Osteoblast (primary cell): ENCODE results near the gene GHRH. TPM values are rescaled to one million over a fixed set of nuclear protein-coding genes. Genes with fewer than 3 reads are reported as not detected.

ENCODE experiments used
- DNase-seq: peaks from one replicate; pipeline ENCODE4 v3.0.0; 2011; ENCODE audit warnings: low spot score, mixed read lengths; ENCODE audit not compliant: insufficient read length; ENCODE audit errors: missing footprints
- H2AFZ ChIP-seq: 2 replicates; pipeline ENCODE4 v1.6.0; 2011; ENCODE audit warnings: mild to moderate bottlenecking, low read length
- H3K27ac ChIP-seq: 2 replicates; pipeline ENCODE4 v1.5.1; 2011; ENCODE audit warnings: mild to moderate bottlenecking, low read depth, low read length, moderate library complexity
- H3K27me3 ChIP-seq: 2 replicates; pipeline ENCODE4 v1.6.0; 2012; ENCODE audit warnings: mild to moderate bottlenecking, control low read depth, inconsistent platforms, low read length, moderate library complexity; ENCODE audit not compliant: insufficient read depth
- H3K36me3 ChIP-seq: 2 replicates; pipeline ENCODE4 v1.5.1; 2011; ENCODE audit warnings: mild to moderate bottlenecking, low read length, control low read depth, moderate library complexity; ENCODE audit not compliant: insufficient read depth
- H3K4me1 ChIP-seq: 2 replicates; pipeline ENCODE4 v1.5.1; 2011; ENCODE audit warnings: mild to moderate bottlenecking, low read length, control low read depth, moderate library complexity; ENCODE audit not compliant: insufficient read depth
- H3K4me2 ChIP-seq: 2 replicates; pipeline ENCODE4 v1.6.0; 2011; ENCODE audit warnings: mild to moderate bottlenecking, low read length; ENCODE audit not compliant: insufficient read depth
- H3K4me3 ChIP-seq: fragments of 200-600 bp; sonication (generic); 3 replicates; pipeline ENCODE4 v1.5.1; 2012; ENCODE audit warnings: mild to moderate bottlenecking, low read length, inconsistent platforms; ENCODE audit not compliant: insufficient read depth
- H3K79me2 ChIP-seq: 2 replicates; pipeline ENCODE4 v1.6.0; 2012; ENCODE audit warnings: mild to moderate bottlenecking, low read length, control low read depth, inconsistent platforms; ENCODE audit not compliant: insufficient read depth
- H3K9me3 ChIP-seq: 2 replicates; pipeline ENCODE4 v1.5.1; 2011; ENCODE audit warnings: low read depth, low read length, control low read depth
- H4K20me1 ChIP-seq: 2 replicates; pipeline ENCODE4 v1.6.0; 2012; ENCODE audit warnings: mild to moderate bottlenecking, low read length, control low read depth; ENCODE audit not compliant: insufficient read depth
- total RNA-seq: library from RNA; depleted of rRNA; stranded (reverse); fragments of >200 nt; gene quantifications from 2 replicates; pipeline ENCODE4 v1.2.3, GENCODE V29; 2012
- TF ChIP-seq, protein P1 (sequence below): IDR thresholded peaks from 2 replicates; pipeline ENCODE4 v1.5.1; 2011; ENCODE audit warnings: mild to moderate bottlenecking, low read depth, low read length, moderate library complexity; ENCODE audit errors: extremely low read depth

The GHRH gene
- total RNA-seq, 1 donor, result not detected

DNA sequence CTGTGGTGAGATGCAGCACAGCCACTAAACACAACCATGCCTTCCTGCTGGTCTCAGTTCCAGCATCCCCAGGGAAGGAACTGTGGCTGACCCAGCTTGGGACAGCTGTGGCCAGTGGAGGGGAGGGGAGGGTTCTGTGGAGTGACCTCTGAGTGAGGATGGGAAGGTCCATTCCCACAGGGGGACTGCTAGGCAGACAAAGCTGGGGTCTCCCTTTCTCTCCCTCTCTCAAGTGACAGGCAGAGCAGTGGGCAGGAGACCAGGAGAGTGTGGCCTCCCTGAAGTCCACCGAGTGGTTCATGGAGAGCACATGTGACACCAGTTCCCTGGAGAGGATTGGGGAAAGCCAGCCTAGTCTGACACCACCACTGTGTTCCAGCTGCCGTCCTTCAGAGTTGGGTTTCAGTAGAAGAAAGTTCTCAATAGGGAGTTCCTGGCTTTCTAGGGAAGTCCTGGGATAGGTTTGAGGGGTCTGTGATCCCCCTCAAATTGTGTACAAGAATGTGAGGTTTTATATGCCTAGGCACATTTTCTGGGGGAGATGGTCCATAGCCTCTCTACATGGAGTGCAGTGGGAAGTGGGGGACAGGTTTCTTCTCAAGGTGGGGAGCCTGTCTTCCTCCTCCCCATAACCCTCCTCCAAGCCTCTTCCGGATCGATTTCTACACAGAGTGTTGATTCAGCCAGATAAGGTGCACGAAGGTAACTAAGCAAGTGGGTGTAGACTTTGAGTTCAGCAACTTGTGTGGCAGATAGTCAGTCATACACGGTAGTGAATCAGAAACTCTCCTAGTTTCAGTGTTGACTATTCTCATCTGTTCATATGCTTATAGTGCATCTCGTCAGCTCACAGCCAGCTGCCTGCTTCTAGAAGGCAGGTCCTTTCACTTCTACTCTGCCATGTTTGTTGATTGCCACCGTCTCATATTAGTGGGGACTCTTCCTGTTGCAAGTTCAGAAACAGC, 46.8 kb upstream of the GHRH start:
- Histone ChIP-seq H3K4me2 (no peak overlapping the region), H3K79me2 (peaks cover 72% of the 10 kb centered on the region), H4K20me1 (no peaks in the 10 kb centered on the region), H3K27ac (no peak overlapping the region), H2AFZ (no peak overlapping the region), H3K9me3 (no peaks in the 10 kb centered on the region), H3K36me3 (peaks cover 15% of the 10 kb centered on the region), H3K4me1 (peaks cover 10% of the 10 kb centered on the region), H3K4me3 (no peak overlapping the region), H3K27me3 (no peaks in the 10 kb centered on the region)
- TF ChIP-seq, protein P1, sequence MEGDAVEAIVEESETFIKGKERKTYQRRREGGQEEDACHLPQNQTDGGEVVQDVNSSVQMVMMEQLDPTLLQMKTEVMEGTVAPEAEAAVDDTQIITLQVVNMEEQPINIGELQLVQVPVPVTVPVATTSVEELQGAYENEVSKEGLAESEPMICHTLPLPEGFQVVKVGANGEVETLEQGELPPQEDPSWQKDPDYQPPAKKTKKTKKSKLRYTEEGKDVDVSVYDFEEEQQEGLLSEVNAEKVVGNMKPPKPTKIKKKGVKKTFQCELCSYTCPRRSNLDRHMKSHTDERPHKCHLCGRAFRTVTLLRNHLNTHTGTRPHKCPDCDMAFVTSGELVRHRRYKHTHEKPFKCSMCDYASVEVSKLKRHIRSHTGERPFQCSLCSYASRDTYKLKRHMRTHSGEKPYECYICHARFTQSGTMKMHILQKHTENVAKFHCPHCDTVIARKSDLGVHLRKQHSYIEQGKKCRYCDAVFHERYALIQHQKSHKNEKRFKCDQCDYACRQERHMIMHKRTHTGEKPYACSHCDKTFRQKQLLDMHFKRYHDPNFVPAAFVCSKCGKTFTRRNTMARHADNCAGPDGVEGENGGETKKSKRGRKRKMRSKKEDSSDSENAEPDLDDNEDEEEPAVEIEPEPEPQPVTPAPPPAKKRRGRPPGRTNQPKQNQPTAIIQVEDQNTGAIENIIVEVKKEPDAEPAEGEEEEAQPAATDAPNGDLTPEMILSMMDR, result no peak
- no peak for DNase-seq

DNA sequence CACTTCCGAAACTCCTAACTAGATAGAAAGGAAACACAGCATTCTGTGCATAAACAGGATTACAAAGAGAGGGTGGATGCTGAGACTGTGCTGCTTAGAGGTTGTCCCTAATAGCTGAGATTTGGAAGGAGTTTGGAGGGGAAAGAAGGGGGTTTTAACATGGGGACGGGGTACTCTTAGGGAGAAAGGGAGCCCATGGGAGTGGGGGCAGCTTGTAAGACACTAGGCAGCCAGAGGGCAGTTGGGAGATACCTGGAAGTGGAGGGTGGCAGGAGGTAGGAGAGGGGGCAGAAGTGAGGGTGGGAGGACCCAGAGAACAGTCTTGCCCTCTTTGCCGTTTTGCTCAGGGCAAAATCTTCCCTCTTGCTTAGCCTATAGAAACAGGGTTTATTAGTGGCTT, 44.2 kb upstream of the GHRH start:
- Histone ChIP-seq H3K36me3 (peaks cover 38% of the 10 kb centered on the region), H3K27ac (no peak overlapping the region), H3K79me2 (peaks cover 66% of the 10 kb centered on the region), H3K4me1 (no peaks in the 10 kb centered on the region), H2AFZ (no peak overlapping the region), H4K20me1 (no peaks in the 10 kb centered on the region), H3K4me3 (no peak overlapping the region), H3K27me3 (no peaks in the 10 kb centered on the region), H3K4me2 (no peak overlapping the region), H3K9me3 (no peaks in the 10 kb centered on the region)
- TF ChIP-seq, protein P1, result no peak
- no peak for DNase-seq

DNA sequence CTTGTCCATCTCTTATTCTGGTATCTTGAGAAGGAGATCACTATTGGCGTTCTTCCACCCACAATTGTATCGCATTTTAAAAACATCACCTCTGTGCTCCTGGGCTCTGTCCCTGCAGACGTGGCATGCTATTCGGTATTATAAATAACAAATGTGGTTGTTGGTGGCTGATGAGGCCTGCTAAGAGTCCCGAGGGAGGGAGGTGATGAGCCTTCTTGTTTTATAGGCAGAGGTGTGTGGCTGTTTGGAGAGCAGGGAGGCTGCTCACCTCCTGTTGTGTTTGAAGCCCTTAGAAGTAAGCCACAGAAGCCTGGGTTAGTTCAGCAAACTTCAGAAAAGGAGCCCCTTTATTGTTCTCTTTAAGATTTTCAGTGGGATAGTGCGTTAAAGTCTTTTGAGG, 43.5 kb upstream of the GHRH start:
- peaks cover 3% of the 10 kb centered on the region for H3K4me1 ChIP-seq
- H3K36me3 ChIP-seq, result peaks cover 43% of the 10 kb centered on the region
- DNase-seq, result no peak
- no peak overlapping the region for H2AFZ ChIP-seq
- TF ChIP-seq, protein P1, result no peak
- H3K9me3 ChIP-seq, result no peaks in the 10 kb centered on the region
- H3K4me2 ChIP-seq, result no peak overlapping the region
- H3K27ac ChIP-seq, result no peak overlapping the region
- no peaks in the 10 kb centered on the region for H4K20me1 ChIP-seq
- H3K4me3 ChIP-seq, result no peak overlapping the region
- no peaks in the 10 kb centered on the region for H3K27me3 ChIP-seq
- peaks cover 66% of the 10 kb centered on the region for H3K79me2 ChIP-seq

DNA sequence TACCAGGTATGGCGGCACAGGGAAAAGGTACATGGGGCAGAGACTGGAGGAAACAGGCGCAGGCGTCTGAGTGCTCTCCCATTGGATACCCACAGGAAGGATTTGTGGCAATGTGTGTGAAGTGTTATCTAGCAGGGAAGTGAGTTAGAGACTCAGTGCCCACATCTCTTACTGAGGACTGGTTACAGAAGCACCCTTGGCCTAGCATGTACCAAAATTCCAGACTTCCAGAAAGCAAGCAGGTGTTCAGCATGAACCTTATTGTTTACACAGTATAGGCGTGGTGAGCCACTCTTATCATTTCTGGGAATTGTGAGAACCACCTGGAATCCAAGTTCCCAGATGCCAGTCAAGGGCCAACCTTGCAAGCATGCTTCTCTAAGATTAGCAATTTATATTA, 42.0 kb upstream of the GHRH start:
- Histone ChIP-seq H3K4me1 (peaks cover 14% of the 10 kb centered on the region), H4K20me1 (no peaks in the 10 kb centered on the region), H3K4me3 (no peak overlapping the region), H3K9me3 (no peaks in the 10 kb centered on the region), H3K27ac (no peak overlapping the region), H3K36me3 (peaks cover 39% of the 10 kb centered on the region), H3K79me2 (peaks cover 65% of the 10 kb centered on the region), H3K27me3 (no peaks in the 10 kb centered on the region), H2AFZ (no peak overlapping the region), H3K4me2 (no peak overlapping the region)
- TF ChIP-seq, protein P1, result no peak
- no peak for DNase-seq
